GM18520 (cell line): ENCODE data around the gene SFRP5.

Experiments
- ATAC-seq: cut with Tn5 transposase; IDR thresholded peaks from one replicate; pipeline ENCODE4 v1.9.1; 2021; ENCODE audit not compliant: unreplicated experiment

Gene SFRP5

DNA sequence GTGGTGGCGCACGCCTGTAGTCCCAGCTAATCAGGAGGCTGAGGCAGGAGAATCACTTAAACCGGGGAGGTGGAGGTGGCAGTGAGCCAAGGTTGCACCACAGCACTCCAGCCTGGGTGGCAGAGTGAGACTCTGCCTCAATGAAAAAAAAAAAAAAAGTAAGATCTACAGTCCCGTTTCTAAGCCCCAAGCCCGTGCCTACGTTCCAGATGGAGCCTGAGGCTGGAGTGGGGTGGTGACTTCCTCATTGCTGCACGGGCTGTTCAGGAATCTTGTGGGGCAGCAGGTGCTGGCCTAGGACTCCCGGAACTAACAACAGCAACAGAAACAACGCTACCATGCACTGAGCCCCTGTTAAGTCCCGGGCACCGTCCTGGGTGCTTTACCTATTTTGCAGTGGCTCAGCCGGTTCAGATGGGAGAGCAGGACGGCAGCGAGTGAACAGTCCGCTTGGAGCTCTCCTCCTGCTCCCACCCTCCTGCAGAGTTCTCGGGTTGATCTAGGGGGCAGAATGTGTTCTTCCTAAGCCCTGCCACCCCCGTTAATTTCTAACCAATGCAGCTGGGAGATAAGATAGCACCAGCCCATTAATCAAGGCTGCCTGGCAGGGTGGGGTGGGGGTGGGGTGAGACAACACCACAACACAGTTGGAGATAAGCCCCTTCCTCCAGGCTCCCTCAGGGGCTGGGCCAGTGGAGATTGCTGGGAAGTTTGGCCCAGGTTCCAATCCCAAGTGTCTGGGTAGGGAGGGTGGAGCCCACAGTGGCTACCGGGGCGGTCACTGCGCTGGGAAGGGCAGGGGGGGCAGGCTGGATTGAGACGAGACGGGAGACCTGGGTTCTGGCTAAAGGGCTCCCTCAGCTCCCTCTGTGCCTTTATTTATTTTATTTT, 17.0 kb upstream of the SFRP5 start:
- no peak for ATAC-seq

DNA sequence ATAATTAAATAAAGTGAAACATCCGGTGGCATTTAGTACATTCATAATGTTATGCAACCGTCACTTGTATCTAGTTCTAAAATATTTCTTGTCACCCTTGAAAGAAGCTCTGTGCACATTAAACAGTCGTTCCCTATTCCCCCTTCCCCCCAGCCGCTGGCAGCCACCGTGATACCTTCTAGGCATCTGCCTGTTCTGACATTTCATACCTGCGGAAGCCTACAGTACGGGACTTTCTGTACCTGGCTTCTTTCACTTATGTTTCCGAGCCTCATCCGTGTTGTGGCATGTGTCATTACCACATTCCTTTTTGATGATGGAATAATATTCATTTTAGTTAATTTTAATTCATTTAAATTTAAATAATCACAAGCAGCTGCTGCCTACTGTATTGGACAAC, 13.9 kb upstream of the SFRP5 start:
- no peak for ATAC-seq

DNA sequence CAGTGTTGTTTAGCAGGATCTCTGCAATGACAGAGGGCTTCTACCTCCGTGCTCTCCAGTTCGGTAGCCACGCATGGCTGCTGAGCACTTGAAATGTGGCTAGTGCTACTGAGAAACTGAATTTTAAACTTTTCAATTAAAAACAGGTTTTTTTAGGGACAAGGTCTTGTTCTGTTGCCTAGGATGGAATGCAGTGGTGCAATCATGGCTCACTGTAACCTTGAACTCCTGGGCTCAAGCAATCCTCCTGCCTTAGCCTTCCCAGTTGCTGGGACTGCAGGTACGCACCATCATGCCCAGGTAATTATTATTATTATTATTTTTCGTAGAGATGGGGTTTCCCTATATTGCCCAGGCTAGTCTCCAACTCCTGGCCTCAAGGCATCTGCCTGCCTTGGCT, 13.4 kb upstream of the SFRP5 start:
- ATAC-seq = no peak

DNA sequence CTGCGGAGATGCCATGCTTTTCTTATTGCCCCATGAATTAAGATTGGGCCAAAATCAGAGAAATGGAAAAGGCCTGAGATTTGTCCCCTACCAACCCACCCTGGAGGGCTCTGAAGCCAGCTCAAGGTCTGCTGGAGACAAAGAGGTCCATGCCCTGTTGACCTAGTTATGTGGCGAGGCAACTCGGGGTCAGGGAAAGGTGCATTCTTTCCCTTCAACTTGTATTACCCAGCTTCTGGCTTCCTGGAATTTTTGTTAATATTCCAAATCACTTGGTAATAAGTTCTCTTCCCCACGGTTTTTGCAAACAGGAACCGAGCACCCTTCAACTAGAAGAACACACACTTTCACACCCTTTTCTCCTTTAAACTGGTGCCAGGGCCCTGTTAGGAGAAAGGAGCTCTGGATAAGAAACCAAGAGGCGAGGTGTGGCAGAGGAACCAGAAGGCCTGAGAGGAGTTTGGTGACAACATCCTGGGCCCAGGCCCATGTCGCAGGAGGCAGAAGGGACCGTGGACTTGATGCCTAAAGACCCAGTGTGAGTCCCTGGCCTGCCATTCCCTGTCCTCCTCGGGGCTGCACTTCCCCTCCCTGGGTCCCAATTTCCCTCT, 12.5 kb upstream of the SFRP5 start:
- ATAC-seq = no peak

DNA sequence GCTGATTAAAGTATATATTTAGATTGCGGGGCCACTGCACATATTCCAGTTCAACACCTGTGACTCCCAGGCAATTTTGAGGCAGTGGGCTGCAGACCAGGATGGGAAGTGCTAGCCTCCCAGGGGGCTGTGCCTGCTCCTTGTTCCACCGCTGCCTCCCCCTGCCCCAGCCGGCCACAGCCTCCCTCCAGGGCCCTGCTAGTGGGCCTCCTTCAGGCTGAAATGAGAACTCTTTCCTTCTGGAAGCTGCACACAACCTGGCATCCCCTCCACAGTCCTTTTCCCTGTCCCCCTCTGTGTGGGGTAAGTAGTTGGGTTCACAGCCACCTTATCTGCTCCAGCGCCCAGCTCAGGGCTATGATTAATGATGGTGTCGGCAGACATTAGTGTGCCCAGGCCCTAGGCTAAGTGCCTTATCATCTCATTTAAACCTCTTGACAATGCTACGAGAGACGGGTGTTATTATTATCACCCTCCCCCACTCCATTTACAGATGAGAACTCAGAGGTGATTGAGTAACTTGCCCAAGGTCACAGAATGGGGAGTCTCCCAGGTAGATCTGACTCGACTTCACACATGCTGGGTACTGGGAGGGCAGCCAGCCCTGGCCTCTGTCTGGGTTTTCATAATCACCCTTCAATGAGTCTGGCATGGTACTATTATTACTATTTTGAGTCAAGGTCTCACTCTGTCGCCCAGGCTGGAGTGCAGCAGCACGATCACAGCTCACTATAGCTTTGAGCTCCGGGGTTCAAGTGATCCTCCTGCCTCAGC, 10.8 kb upstream of the SFRP5 start:
- ATAC-seq = no peak

DNA sequence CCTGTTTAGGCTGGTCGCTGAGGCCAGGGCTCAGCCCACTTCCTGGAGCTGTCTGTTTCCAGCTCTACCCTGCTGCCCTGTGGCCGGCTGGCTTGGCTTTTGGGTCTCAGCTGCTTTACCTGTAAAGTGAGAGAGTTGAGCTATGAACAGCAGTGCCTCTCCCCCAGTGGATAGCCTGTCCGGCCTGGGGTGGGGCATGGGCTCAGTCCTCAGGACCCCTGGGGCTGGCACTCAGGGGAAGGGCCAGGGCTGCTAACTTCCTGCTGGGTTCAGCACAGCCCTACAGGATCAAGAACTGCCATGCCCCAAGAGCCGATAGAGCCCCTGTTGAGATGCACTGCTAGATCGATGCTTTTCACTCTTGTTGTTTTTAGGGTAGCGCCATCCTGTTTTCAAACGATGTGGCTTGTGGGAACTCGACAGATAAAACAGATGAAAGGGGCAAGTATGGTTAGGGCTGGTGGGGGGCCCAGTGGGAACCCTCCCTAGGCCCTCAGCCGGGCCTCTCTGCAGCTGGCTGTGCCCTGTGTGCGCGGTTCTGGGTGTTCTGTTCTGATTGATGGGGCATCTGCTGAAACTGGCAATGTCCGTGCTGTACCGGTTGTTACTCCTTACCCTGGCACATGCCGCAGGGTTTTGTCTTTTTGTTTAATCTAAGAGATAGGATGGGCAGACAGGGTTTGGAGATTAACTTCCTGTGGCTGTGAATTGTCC, 10.0 kb upstream of the SFRP5 start:
- no peak for ATAC-seq

DNA sequence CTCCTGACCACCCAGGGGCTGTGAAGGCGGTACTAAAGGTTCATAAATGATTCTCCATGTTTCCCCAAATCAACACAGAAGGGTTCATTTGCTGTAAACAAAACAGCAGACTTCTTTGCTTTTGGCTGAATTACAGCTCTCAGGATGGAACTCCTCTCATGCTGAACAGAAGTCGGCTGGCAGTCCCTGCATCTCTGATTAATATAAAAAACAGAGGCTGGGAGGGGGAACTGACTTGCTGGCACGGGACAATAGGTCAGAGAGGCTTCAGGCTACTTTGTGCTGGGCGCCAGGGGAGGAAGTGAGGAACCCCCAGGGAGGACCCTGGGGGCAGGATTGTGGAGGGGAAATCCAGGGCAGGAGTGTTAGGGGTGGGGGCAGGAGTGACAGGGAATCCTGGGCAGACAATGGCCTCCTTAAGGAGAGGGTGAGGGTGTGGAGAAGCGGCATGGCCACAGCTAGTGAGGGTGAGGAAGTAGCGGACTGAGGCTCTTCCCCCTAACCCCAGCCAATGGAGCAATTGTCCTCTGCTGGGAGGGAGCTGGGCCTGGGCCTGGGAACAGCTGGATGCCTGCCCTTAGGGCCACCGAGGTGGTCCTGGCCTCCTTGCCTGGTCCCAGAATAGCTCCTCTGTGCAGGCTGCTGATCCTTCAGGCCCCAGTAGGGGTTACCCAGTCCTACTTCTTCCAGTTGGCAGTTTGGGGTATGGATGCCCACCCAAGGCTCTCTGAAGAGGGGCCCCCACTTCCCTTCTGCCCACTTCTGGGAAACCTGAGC, 9.2 kb upstream of the SFRP5 start:
- no peak for ATAC-seq

DNA sequence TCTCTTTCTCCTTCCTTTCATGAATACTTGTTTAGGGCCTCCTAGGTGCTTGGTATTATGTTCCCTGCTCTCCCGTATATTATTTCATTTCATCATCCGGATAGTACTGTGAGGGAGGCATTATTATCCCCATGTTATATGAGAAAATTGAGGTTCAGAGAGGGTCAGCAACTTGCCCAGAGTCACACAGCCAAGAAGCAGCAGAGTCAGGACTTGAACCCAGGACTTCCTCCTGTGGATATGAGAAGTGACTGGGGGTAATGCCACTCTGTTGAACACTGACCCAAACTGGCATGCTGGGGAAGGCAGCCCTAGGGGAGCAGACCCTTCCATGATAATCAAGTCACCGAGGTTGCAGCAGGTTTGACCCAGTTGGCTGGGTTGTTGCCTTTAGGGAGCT, 8.2 kb upstream of the SFRP5 start:
- no peak for ATAC-seq

DNA sequence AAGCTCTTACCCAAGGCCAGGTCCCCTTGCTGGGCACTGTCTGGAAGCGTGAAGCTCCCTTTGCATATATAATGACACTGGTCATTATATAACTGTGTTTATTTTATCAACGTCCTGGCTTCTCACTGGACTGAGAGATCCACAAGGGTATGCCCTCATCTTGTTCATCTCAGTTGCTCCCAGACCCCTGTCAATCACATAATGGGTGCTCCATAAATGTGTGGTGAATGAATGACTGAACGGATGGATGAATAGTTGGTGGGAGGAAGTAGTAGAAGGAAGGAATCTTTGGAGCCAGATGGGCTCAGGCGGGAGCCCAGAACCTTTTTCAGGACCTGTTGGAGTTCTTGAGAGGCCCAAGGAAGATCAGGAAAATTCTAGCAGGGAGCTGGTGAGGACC, 7.7 kb upstream of the SFRP5 start:
- no peak for ATAC-seq

DNA sequence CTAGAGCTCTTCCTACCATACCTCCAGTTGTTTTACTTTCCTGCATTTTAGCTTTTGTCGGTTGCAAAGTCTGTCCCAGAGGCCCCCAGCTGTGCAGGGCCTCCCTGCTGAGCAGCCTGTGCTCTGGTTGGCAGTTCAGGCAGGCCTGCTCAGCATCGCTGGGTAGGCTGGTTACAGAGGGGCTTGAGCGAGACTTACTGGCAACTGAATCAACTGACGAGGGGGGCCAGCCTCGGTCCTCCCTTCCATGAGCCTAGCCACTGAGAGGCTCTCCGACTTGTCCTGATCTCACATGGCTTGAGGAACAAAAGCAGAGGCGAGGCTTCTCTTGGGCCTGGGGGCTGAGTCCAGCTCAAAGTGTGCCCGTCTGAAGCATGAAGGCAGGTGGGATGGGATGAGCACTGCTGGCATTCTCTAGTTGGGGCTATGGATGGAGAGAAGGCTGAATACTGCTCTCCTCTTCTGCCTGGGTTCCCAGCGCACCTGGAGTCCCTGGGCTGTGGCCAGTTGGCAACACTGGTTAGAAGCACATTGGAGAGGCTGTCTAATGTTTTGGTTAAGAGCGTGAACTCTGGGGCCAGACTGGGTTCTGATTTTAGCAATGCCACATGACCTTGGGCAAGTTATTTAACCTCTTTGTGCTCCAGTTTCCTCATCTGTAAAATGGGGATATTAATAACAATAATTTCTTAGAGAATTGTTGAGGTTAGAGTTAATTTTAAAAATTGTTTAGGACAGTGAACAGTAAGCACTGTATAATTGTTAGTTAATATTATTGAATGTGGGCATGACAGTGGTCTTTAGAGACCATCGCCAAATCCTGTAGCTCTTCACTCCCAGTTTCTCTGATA, 6.9 kb upstream of the SFRP5 start:
- no peak for ATAC-seq

DNA sequence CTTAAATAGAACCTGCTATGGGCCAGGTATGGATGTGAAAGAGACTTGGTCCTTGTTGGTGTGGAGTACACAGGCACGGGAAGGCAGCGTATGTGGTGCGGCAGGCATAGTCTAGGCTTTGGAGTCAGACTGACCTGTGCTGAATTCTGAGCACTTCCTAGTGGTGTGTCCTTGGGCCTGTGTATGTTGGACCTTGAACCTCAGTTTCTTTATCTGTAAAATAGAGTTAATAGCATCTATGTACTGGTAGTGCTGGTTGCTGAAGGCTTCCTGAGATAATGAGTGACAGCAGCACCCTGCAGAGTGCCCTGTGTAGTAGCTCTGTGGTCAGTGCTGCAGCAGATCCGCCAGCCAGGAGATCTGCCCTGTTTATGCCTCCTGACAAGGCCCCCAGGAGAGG, 5.3 kb upstream of the SFRP5 start:
- ATAC-seq = no peak

DNA sequence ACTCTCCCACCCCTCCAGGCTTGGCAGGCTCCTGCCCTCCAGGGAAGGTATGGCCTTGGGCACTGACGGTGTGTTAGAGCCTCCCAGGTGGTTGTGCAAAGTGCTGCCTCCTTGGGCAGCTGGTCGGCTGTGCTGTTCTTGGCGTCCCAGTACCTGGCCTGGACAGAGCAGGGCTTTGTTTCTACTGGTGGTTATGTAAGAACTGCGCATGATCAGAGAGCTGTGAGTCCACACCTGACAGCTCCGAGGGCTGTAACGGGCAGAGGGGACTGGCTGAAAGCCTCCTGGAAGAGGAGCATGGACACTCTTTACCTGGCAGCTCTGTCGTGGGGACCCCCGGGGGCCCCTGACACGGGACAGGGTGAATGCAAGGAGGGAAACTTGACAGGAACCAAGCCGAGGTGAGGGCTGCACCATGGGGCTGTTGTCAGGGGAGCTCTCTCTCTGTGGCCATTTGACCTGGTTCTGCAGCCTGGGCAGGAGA, 3.1 kb upstream of the SFRP5 start:
- no peak for ATAC-seq

DNA sequence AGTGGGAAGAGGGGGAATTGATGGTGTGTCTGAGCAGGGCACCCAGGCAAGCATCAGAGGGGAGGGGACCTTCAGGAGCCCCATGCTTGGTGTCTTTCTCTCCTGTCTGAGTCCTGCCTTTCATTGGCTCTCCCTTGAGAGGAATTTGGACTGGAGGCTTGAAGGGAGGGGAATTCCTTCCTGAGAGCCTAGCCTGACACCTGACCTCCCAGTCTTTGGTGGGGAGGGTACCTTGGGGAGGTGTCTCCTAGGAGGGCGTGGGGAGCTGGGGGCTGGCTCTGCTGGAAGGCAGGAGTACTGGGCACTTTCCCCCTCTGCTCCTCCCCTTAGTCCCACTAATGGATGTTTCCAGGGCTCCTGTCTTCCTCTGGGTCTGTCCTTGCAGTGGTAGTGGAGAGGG, 1.3 kb upstream of the SFRP5 start:
- ATAC-seq = no peak

DNA sequence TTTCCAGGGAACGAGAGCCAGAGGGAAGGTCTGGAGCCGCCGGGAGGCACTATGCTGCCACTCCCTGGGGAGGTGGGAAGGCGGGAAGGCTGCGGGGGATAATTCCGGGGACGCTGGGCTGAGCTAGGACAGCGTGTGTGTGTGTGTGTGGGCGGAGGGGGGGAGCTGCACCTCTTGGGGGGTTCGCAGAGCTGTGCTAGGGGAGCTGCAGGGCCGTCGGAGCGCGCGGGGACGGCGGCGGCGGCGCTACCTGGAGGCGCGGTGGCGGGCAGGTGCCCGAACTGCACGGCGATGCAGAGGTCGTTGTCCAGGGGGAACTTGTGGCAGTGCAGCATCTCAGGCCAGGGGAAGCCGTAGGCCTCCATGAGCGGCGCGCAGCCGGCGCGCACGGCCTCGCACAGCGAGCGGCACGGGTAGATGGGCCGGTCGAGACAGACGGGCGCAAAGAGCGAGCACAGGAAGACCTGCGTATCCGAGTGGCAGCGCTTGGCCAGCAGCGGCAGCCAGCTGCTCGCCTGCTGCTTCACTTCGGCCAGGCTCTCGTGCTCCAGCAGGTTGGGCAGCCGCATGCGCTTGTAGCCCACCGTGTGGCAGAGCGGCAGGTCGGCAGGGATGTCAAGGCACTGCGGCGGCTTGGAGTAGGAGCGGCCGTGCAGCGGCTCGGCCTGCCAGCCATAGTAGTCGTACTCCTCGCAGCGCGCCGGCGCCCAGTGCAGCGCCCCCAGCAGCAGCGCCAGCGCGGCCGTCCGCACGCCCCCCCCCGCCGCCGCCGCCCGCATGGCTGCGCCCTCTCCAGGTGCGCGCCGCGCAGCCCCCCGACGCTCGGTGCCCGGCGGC, 526 bp downstream of the SFRP5 start:
- ATAC-seq = no peak

DNA sequence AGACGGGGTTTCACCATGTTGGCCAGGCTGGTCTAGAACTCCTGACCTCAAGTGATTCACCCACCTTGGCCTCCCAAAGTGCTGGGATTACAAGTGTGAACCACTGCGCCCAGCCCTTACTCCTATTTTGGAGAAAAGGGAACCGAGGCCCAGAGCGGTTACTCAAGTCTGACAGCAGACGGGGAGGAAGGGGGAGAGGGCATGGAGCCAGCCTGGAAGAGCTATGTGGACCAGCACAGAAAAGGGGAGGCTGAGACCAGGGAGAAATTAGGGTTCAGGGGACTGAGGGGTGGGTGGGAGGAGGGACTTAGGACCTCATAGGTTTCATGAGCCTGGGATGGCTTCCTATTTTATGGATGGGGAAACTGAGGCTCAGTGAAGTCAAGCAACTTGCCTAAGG, 1.5 kb downstream of the SFRP5 start:
- ATAC-seq = no peak

DNA sequence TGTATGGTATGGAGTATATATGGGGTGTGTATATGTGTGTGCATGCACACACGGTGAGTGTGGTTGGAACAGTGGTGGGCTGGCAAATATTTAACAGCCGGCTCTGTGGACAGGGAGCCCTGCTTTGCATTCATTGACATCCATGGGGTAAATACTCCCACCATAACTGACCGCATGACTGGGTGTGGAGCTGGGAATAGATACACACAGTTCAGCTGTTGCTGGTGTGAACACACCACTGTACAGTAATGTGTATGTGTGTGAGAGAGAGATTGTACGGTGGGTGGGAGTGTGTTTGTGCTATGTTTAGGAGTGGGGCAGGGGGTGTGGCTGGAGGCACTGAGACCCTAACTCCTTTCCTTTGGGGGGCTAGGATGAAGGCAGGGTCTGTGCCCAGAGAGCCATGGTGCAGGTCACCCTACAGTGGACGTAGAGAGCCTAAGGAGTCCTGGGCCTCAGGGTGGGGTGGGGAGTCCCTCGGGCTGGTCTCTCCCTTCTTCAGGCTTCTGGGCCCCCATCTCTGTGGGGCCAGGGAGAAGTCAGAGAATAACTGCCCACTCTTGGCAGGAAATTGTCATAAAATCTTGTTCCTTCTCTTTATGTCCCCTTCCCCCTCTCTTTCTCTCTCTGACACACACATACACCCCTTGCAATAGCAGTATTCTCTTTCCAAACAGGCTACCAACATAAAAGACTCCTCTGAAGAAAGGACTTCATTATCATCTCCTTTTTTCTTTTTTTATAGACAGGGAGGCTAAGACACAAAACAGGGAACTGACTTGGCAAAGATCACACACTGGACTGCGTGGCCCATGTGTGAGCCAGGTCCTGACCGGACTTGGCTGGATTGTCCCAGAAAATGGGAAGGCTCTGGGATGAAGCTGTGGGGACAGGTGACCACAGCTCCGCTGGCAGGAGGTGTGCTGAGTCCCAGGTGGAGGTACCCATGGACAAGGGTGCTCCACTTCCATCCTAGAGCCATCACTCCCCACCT, 3.2 kb downstream of the SFRP5 start:
- no peak for ATAC-seq
